ENCODE data around the gene SLC35D1.

DNA sequence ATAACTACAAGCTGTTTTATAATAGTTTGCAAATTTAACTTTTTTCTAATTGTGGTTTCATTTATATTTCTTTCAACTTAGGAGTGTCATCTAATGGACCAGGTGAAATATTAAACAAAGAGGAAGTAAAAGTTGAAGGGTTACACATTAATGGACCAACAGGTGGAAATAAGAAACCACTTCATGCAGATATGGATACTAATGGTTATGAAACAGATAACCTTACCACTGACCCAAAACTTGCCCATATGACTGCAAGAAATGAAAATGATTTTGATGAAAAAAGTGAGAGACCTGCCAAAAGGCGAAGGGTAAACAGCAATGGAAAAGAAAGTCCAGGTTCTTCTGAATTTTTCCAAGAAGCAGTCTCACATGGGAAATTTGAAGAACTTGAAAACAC lies 69.5 kb downstream of the SLC35D1 start:
- TF ChIP-seq, protein P1, sequence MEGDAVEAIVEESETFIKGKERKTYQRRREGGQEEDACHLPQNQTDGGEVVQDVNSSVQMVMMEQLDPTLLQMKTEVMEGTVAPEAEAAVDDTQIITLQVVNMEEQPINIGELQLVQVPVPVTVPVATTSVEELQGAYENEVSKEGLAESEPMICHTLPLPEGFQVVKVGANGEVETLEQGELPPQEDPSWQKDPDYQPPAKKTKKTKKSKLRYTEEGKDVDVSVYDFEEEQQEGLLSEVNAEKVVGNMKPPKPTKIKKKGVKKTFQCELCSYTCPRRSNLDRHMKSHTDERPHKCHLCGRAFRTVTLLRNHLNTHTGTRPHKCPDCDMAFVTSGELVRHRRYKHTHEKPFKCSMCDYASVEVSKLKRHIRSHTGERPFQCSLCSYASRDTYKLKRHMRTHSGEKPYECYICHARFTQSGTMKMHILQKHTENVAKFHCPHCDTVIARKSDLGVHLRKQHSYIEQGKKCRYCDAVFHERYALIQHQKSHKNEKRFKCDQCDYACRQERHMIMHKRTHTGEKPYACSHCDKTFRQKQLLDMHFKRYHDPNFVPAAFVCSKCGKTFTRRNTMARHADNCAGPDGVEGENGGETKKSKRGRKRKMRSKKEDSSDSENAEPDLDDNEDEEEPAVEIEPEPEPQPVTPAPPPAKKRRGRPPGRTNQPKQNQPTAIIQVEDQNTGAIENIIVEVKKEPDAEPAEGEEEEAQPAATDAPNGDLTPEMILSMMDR (conservative IDR thresholded peaks at IDR 0.05; ENCODE audit: low read length) = no peak
- no peak for TF ChIP-seq EZH2phosphoT487 (IDR thresholded peaks at IDR 0.05; ENCODE audit: borderline replicate concordance, low read depth, low read length)
